NCI-H1694 treated with DMSO at 0.1 percent for 48 hours (cell line): Measurements from ENCODE around the gene TMEM135.

Experiments
- DNase-seq: peaks from one replicate; lab custom pipeline; 2025; lab: John Stamatoyannopoulos, UW

Gene TMEM135

DNA sequence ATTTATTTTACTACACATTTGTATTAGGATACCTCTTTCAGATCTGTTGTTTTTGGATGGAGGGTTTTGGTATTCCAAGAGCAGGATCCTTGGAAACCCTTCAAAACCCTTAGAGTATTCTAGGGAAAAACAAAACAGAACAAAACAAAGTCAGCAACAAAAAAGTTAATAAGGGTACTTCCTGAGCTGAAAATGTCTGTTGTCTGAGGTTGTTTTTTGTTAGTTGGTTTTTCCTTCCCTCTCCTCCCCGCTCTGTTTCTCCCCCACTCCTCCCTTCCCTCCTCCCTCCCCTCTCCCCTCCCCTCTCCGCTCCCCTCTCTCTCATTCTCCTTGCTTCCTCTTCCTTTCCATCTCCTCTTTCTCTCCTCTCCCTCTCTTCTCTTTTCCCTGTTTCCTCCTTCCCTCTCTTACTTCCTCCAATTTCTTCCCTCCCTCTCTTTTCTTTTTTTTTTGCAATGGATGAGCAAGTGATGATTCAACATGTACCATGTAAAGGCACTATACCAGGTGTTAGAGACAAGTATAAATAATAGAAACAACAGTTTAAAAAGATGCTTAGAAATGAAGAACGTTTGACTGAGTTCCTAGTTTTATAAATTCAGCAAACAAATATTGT, 160.6 kb downstream of the TMEM135 start:
- DNase-seq, result no peak

DNA sequence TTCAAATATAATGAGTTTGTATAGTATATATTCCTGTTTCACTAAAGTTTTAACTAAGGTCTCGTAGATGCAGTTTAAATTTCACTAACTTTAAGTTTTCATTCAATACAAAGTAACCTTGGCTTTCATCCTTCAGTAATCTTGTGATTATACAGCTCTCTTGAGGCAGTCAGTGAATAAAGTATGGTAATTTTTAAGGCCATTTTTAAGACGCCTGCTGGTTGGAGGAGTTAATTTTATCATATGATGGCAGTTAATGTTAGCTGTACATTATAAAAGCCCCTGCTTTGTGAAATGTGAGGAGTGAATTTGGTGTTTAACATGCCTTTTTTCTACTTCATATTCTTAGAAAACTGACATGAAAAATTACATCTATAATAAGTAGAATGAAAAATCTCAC, 163.6 kb downstream of the TMEM135 start:
- DNase-seq, result no peak

DNA sequence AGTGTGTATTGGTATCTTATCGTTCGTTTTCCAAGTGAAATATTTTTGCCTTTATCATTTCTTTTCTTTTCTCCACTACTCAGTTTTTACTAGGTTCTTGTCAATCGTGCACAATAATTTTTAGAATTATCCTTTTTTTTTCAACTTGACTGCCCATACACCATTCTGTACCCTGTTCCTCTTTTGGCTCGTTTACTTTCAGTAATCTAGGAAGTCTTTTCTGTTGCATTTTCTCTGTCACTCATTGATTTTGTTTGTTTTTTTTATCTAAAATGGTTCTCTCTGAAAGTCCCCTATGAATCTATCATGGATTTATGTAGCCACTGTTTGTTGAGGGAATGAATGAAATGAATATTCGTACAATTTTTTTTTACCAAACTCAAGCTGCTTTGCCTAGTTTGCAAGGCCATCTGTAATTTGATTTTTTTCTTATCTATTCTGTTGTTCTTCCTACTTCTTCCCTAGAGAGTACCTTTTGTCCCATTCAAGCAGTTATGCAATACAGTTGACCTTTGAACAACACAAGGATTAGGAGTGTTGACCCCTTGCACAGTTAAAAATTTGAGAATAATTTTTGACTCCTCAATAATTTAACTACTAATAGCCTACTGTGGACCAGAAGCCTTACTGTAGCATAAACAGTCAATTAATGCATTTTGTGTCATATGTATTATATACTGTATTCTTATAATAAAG, 166.3 kb downstream of the TMEM135 start:
- no peak for DNase-seq

DNA sequence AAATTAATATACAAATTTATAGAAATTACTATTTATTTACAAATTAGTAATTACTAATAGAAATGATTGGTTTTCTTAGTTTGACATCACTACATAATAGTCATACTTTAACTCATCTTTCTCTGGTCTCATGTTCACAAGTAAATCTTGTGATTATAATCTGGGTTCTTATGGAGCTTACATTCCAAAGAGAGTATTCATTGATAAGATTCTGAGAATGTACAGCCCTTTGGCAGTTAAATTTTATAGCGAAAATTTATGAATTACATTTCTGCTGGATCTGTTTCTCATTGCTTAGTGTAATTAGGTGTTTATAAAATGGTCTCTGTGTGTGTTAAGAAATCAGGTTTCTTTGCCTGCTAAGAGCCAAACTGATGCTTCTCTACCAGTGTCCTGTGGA, 175.2 kb downstream of the TMEM135 start:
- DNase-seq, result no peak

DNA sequence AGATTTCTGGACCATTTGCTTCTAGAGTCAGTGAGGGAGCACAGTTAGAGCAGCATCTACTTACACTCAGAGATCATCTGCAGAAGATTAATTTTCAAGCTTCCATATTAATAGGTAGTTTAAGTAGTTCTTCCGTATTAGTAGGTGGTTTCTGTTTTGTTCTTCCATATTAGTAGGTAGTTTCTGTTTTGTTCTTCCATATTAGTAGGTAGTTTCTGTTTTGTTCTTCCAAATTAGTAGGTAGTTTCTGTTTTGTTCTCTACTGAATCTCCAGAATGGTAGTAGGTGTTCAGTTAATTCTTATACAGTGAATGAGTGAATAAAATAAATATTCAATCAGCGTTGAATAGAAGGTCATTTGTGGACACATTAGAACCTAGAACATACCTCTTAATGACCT, 175.7 kb downstream of the TMEM135 start:
- DNase-seq, result no peak

DNA sequence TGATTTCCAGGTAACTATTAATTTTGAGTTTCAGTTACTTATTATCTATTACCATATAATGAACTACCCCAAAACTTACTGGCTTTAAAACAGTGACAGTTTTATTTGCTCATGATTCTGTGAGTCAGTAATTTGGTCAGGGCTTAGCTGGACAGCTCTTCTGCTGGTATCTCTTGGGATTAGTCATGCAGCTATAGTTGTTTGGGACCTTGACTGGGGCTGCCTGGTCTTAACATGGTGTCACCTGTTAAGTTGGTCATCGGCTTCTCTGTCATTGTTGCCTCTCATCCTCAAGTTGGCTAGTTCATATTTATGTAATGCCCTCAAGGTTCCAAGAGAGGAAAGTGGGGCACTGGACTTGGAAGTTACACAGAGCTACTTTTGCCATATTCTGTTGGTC, 177.5 kb downstream of the TMEM135 start:
- no peak for DNase-seq

DNA sequence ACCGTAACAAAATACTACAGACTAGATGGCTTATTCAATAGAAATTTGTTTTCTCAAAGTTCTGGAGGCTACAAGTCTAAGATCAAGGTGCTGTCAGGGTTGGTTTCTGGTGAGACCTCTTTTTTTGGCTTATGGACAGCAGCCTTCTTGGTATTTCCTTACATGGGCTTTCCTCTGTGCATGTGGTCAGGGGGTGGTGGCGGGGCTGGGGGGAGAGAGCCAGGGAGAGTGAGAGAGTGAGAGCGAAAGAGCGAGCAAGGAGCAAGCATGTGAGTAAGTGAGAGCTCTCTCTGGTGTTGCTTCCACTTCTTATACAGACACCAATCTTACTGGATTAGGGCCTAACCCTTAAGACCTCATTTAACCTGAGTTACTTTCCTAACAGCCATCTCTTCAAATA, 181.5 kb downstream of the TMEM135 start:
- DNase-seq, result no peak

DNA sequence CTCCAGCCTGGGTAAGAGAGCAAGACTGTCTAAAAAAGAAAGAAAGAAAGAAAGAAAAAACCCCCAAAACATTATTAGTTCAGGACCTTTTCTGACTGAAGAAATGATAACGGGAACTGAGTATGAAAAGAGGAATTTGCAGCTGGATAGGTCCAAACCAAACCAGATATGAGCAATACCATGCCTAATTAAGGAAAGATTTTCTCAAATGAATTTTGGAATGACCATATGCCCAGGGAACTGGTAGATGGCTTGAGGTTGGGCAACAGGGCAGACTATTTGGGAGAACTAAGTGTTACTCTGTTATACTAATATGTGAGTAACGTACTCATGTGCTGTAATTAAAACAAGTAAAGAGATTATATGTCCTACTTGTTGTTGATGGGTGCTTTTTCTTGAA, 186.1 kb downstream of the TMEM135 start:
- no peak for DNase-seq

DNA sequence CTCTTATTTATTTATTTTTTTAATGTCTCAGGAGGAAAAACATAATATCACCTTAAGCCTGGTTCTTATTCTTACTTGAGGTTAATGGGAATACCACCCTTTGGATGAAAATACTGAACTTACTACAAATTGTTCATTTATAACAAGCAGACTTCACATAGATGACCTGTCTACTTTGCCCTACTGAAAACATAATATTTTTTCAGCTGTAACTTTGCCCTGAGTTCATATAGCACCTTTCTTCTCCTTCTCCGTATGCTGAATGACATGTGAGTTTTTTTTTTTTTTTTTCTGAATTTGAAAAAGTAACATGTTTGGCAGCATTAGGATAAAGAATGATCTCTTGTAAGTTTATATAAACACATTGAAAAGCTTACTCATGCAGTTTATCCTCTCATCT, 186.8 kb downstream of the TMEM135 start:
- no peak for DNase-seq

DNA sequence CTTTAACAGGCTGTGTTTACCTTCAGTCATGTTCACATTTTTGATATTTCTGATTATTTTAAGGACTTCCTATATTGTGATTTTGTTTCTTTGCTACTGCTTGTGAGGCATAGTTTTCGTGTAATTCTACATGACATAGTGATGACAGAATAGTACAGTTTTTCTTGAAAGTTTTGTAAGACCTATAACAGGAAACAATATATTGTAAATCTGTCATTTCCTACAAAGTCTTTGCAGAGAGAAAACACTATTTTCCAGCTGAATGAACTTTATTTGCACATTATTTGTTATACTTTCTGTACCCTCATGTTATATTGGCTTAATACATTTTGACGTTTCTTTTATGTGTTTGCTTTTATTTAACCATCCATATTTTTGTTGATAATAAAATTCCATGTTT, 191.1 kb downstream of the TMEM135 start:
- no peak for DNase-seq

DNA sequence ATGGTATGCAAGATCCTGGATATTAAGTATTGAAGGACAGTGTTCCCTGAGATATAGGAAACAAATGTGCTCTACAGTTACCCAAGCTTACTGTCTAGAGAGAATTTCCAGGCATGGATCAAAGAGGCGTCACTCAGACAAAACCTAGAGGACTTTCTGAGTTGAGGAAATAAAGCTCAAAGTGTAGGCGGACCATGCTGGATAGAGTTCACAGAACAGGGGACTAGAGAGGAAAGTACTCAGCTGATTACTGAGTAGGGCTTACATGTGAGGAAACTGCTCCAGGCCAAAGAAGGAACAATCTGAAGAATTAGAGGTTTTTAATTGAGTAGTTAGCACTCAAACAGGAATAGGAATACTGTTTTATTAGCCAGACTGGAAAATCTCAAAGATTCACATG, 193.3 kb downstream of the TMEM135 start:
- DNase-seq, result no peak

DNA sequence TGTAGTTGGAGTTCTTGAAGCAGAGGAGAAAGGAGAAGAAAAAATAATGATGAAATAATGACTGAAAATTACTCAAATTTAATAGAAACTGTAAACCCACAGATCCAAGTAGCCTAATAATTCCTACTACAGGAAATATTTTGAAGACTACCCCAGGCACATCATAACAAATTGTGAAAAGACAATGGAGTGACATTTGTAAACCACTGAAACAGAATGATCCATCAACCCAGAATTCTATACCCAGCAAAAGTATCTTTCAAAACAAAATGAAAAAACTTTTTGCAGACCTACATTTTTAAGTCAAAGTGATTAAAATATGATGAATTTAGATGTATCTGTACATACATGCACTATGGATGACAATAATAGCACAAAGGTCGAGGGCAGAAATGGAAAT, 194.6 kb downstream of the TMEM135 start:
- DNase-seq, result no peak

DNA sequence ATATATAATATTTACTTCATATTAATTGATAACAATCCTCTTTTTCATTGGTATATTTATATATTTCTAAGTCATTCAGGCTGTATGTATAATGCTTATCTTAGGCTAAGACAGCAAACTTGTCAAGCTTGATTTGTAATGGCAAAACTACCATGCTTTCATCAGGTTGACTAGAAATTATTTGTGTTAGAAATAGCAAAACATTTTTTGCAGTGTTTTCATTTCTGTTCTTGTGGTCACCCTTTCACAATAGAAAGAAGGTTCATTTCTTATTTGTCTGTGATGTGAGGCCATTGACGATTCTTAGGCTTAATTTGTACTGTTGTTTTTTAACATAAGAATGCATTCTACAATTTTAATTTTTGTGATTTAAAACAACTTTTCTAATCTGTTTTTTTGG, 197.6 kb downstream of the TMEM135 start:
- DNase-seq, result no peak

DNA sequence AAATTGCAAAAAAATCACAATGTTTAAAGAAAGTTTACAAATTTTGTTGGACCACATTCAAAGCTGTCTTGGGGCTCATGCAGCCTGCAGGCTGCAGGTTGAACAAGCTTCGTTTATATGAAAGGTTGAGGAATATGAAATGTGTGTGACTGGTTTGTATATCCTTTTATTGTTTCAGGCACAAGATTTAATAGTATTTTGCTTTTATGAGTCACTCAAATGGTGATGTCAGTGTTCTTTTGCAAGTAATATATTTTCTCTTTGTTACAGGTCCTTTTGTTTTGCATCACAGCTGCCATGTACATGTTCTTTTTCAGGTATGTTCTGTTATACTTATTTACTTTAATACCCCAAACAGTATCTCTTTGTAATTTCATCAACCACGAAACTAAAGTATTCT, 198.6 kb downstream of the TMEM135 start:
- no peak for DNase-seq

DNA sequence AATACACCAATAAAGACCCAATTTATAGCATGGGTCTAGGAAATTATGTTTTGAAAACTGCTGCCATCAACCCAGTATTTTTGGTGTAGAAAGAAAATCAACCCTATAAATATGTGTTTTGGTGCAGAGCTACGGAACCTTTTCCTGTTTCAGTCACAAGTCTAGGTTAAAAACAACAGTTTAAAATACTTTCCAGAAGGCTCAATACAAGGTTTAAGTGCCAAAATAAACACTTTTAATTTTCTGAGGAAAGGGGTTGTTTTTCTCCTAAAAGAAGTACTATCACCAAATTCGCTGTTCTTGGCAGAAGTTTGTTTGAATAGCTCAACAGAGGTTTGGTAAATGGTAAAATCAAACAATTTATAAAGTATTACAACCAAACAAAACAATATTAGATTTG, 201.3 kb downstream of the TMEM135 start:
- DNase-seq, result no peak

DNA sequence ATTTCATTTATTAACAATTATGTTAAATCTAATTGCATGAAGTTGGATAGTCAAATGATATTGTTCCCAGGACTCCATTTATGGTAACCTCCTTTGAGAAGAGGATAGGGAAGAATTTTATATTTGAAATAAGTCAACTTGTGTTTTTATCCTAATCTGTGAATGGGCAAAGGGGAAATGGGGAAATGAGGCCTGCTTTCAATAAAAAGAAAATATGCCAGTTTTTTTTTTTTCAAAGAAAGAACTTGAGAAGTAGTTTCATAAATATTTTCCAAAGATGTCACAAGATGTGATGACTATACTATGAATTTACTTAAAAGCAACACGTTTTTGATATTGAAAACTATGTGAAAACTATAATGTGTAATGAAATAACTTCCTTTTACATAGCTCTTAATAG, 201.8 kb downstream of the TMEM135 start:
- DNase-seq, result no peak

DNA sequence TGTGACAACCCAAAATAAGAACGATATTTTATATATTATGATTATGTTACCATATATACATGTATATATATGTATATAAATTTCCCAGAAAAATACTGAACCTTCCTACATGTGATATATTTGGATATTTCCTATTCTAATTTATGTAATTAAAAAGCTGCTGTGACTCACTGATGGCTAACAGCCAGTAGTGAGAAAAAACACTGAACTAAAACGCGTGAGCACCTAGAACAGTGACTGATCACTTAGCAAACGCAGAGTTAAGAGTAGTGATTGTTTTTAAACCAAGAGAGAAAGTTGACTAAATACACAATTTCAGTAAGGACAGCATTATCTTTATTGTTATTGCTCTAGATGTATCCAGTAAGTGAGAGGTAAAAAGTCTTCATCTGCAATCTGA, 213.8 kb downstream of the TMEM135 start:
- no peak for DNase-seq

DNA sequence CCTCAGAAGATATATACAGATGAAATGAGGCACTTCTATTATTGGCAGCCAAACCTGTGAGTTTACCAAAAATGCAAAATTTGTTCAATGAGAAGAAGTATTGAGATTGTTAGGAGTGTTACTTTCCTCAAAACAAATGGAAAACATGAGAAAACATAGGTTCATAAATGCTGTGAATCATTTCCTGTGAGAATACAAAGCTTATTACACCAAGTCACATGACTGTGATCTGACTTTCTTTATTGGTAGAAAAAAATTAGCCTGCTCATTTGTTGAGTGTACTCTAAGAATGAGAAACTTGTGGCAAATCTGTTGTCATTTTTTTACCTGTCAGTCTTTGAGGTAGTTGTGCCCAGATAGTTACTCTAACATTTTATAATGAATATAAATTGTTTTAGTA, 215.1 kb downstream of the TMEM135 start:
- no peak for DNase-seq

DNA sequence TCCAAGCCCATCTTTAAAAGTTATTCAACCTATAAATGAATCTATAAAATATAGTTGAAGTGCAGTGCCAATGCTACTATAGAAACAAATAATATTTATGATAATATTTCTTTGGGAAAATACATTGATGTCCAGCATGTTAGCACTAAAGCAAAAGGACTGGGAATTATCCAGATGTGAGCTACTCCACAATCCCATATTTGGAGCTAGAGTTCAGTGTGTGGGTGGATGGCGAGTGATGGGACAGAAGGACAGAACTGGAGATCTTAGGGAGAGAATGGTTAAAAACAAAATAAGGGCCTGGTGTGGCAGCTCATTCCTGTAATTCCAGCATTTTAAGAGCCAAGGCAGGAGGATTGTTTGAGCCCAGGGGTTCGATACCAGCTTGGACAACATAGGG, 216.8 kb downstream of the TMEM135 start:
- DNase-seq, result no peak

DNA sequence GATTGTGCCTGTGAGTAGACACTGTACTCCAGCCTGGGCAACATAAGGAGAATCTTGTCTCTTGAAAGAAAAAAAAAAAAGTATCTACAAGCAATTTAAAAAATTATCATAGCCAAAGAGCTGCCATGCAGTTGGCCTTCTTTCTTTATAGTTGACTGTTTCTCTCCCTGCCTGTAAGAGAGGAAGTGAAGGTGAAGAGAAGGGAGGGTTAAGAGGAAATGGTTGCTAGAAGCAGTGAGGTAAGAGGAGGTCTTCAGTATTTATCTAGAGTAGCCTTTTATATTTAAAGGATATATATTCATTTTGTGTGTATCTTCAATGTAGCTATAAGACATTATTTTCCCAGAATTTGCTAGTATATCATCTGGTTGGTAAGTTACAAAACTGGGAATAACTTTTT, 217.9 kb downstream of the TMEM135 start:
- no peak for DNase-seq

DNA sequence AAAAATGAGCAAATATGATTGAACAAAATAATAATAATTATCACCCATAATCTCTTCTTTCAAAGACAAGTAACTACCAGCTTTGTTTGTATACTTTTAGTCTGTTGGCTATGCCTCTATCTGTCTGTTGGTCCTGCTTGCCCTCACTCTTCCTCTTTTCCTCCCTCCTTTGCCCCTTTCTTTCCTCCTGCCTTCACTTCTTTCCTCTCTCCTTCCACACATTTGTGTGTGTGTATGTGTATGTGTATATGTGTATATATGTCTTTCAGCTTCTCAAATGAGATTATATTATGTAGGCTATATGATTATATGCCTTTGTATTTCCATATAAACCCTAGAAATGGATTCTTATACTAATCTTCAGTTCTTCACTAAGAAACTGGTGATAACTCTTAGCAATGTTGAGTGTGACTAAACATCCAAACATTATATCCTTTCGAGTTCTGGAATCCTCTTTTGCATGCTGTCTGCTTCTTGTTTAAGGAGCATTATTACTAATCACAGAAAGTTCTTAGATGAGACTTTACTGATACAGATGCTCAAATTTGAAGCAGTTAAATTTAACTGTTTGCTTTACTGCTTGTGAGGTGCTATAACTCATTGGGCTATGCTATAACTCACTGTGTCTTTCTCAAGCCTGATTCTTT, 219.1 kb downstream of the TMEM135 start:
- no peak for DNase-seq

DNA sequence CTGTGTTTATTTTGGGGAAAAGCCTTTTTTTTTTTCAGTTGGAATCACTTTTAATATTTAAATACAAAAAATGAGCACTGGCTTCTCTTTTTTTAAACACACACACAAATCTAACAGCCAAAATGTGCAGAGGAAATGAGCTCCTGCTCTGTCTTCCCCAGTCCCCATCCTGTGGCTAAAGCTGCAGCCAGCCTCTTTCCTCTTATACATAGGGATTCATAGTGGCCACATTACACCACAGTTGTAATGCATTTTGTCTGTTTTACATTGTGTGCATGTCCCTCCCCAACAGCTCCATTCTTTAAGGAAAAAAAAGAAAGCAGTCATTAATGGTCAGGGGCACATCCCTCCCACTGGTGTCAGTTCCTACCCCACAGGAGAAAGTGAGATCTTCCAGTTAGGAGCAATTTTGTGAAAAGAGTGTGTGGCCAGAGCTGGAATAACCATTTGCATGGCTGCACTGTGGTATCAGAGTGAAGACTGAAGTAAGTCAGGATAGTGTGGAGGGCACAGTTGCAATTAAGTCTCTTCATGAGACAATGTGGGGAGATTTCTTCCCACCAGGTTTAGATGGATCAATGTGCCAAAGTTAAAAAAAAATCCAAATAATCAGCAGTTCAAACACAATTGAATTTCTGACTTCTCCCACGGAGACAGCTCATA, 220.6 kb downstream of the TMEM135 start:
- DNase-seq, result no peak

DNA sequence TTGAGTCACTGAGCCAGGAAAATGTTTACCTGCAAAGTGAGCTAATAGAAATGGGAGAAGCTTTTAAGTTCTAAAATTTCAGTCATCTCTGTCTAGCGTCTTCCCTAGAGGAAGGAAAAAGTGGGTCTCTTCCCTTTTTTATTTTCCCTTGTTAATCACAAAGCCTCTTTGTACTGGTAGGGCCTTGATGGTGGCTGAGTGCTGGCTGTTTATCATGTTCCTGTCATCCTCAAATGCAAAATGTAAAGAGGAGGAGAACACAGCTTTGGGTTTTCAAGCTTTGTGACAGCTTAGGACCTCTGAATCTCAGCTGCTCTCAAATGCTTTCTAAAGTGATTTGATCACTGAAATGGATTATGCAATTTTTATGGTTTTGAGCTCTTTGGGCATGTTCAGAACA, 222.0 kb downstream of the TMEM135 start:
- no peak for DNase-seq
